HCT116 (cell line): ENCODE data around the gene SFTPA2. TPM values are rescaled to one million over a fixed set of nuclear protein-coding genes. Genes with fewer than 3 reads are reported as not detected.

Source experiments
- ATAC-seq: fragments of 200-7000 bp; cut with Tn5 transposase; 2 replicates; pipeline ENCODE4 v1.9.1; 2020; ENCODE audit warnings: mild to moderate bottlenecking, moderate library complexity
- BruUV-seq: library from RNA; stranded (reverse); fragments of 400-500 nt; replicated peaks from 2 replicates; lab custom pipeline; 2021; lab: Mats Ljungman, UMichigan
- CTCF ChIA-PET: fragments of 300-600 bp; sonication (Branson Sonifier 250); formaldehyde crosslinking; loops from one replicate; lab custom pipeline; 2021; ENCODE audit warnings: antibody characterized with exemption; lab: Charles Lee
- POLR2A ChIA-PET: fragments of 300-600, 350-600 bp; sonication (Branson Sonifier 250); formaldehyde crosslinking; loops from one replicate; lab custom pipeline; 2021; ENCODE audit warnings: antibody characterized with exemption; lab: Charles Lee
- RAD21 ChIA-PET, 2 experiments: fragments of 300-600 bp; sonication (Branson Sonifier 250); formaldehyde crosslinking; loops; one replicate each; lab custom pipeline; 2023; ENCODE audit warnings: low total read pairs in 2 of 2; ENCODE audit not compliant: uncharacterized antibody in 2 of 2, unreplicated experiment in 2 of 2, low non-redundant PET in 1 of 2; lab: Charles Lee
- DNase-seq: peaks from one replicate; pipeline ENCODE4 v3.0.0-alpha.2; 2010; ENCODE audit warnings: low read depth, low spot score
- H2AFZ ChIP-seq: fragments of 200-600 bp; shearing (Covaris generic), sonication (generic); 2 replicates; pipeline ENCODE4 v1.6.1; 2017; ENCODE audit warnings: low read depth, mixed run types, mixed read lengths, antibody characterized with exemption, low read length; ENCODE audit not compliant: poor library complexity, severe bottlenecking
- H3K27ac ChIP-seq: 2 replicates; pipeline ENCODE4 v1.5.1; 2012; ENCODE audit warnings: low read depth, low read length
- H3K27me3 ChIP-seq: fragments of 200-600 bp; sonication (generic); 2 replicates; pipeline ENCODE4 v1.6.1; 2016; ENCODE audit warnings: mixed run types, low read length, mixed read lengths; ENCODE audit not compliant: insufficient read depth
- H3K36me3 ChIP-seq, 2 experiments: fragments of 200-500 bp in 1 of 2; fragments of 200-600 bp in 1 of 2; sonication (Bioruptor generic) in 1 of 2; sonication (generic) in 1 of 2; 2 replicates each; pipeline versions ENCODE4 v1.5.1 to v1.6.1; 2014 to 2016; ENCODE audit warnings: low read length in 2 of 2, inconsistent platforms in 1 of 2, mixed read lengths in 1 of 2, mixed run types in 1 of 2; ENCODE audit not compliant: insufficient read depth in 2 of 2, control insufficient read depth in 1 of 2
- H3K4me1 ChIP-seq, 2 experiments: fragments of 200-600 bp in 1 of 2; sonication (generic) in 1 of 2; 2 replicates each; pipeline versions ENCODE4 v1.5.1 to v1.6.1; 2012 to 2017; ENCODE audit warnings: low read length in 2 of 2, inconsistent platforms in 1 of 2, mild to moderate bottlenecking in 1 of 2, mixed read lengths in 1 of 2, mixed run types in 1 of 2, moderate library complexity in 1 of 2; ENCODE audit not compliant: insufficient read depth in 2 of 2, control insufficient read depth in 1 of 2
- H3K4me2 ChIP-seq: fragments of 200-600 bp; sonication (generic); 2 replicates; pipeline ENCODE4 v1.6.1; 2017; ENCODE audit warnings: mixed run types, low read length, mixed read lengths
- H3K4me3 ChIP-seq, 2 experiments: fragments of 200-600 bp in 1 of 2; sonication (generic) in 1 of 2; replicated peaks in 1 of 2; 2 replicates each; pipeline ENCODE4 v1.5.1; 2011 to 2016; ENCODE audit warnings: low read length in 2 of 2, control low read depth in 1 of 2, low read depth in 1 of 2, mild to moderate bottlenecking in 1 of 2, mixed read lengths in 1 of 2, mixed run types in 1 of 2
- H3K79me2 ChIP-seq: fragments of 200-600 bp; sonication (generic); 2 replicates; pipeline ENCODE4 v1.6.1; 2017; ENCODE audit warnings: mild to moderate bottlenecking, mixed run types, low read length, moderate library complexity, mixed read lengths; ENCODE audit not compliant: insufficient read depth
- H3K9ac ChIP-seq: fragments of 200-600 bp; sonication (generic); 2 replicates; pipeline ENCODE4 v1.6.1; 2016; ENCODE audit warnings: low read length, mixed read lengths
- H3K9me2 ChIP-seq: fragments of 200-600 bp; sonication (generic), shearing (Covaris generic); 2 replicates; pipeline ENCODE4 v1.6.1; 2017; ENCODE audit warnings: mixed run types, mild to moderate bottlenecking, moderate library complexity; ENCODE audit not compliant: insufficient read depth
- H3K9me3 ChIP-seq, 2 experiments: fragments of 200-500 bp in 1 of 2; fragments of 200-600 bp in 1 of 2; sonication (Bioruptor generic) in 1 of 2; sonication (generic) in 1 of 2; 2 replicates each; pipeline ENCODE4 v1.6.1; 2014 to 2017; ENCODE audit warnings: low read length in 2 of 2, mixed read lengths in 2 of 2, inconsistent platforms in 1 of 2, low read depth in 1 of 2, mild to moderate bottlenecking in 1 of 2, mixed run types in 1 of 2, moderate library complexity in 1 of 2; ENCODE audit not compliant: control insufficient read depth in 1 of 2, insufficient read depth in 1 of 2
- H4K20me1 ChIP-seq: fragments of 200-600 bp; sonication (generic), shearing (Covaris generic); 2 replicates; pipeline ENCODE4 v1.6.1; 2017; ENCODE audit warnings: mixed run types, mild to moderate bottlenecking, moderate library complexity; ENCODE audit not compliant: insufficient read depth
- EGR1 ChIP-seq: IDR thresholded peaks from 2 replicates; pipeline ENCODE4 v1.6.1; 2012; ENCODE audit warnings: low read depth
- EZH2 ChIP-seq: fragments of 200-600 bp; sonication (generic); IDR thresholded peaks from 2 replicates; pipeline ENCODE4 v1.6.1; 2017; ENCODE audit warnings: antibody characterized with exemption, mixed run types
- EZH2phosphoT487 ChIP-seq: fragments of 200-600 bp; IDR thresholded peaks from 2 replicates; pipeline ENCODE4 v1.6.1; 2018; ENCODE audit warnings: antibody characterized with exemption, borderline replicate concordance
- JUND ChIP-seq: IDR thresholded peaks from 2 replicates; pipeline ENCODE4 v1.6.1; 2012
- POLR2AphosphoS5 ChIP-seq: IDR thresholded peaks from 2 replicates; pipeline ENCODE4 v1.6.1; 2011; ENCODE audit warnings: mild to moderate bottlenecking, low read depth, low read length, moderate library complexity
- RAD21 ChIP-seq: IDR thresholded peaks from 2 replicates; pipeline ENCODE4 v1.6.1; 2012; ENCODE audit warnings: low read depth, mild to moderate bottlenecking
- SRF ChIP-seq: IDR thresholded peaks from 2 replicates; pipeline ENCODE4 v1.6.1; 2012; ENCODE audit warnings: low read depth
- TCF7L2 ChIP-seq: IDR thresholded peaks from 2 replicates; pipeline ENCODE4 v1.7.0; 2011; ENCODE audit warnings: borderline replicate concordance, inconsistent platforms; ENCODE audit not compliant: insufficient read depth, insufficient read length; ENCODE audit errors: extremely low read depth
- ZNF274 ChIP-seq: fragments of 200-500 bp; sonication (Bioruptor generic); IDR thresholded peaks from 2 replicates; pipeline ENCODE4 v1.6.1; 2014; ENCODE audit warnings: mild to moderate bottlenecking, low read depth, low read length, inconsistent platforms
- intact Hi-C: fragments of 100-400 bp; cut with micrococcal nuclease; formaldehyde crosslinking; loops from 2 replicates; pipeline ENCODE4 v1.10.0; 2022
- total RNA-seq: library from RNA; stranded (reverse); gene quantifications from one replicate; pipeline ENCODE4 v1.2.1, GENCODE V29; 2021; ENCODE audit not compliant: unreplicated experiment
- TF ChIP-seq, protein P1 (sequence below), 3 experiments: fragments of 200-600 bp in 1 of 3; sonication (generic) in 1 of 3; IDR thresholded peaks in 2 of 3; conservative IDR thresholded peaks in 1 of 3; 2 replicates each; pipeline ENCODE4 v1.5.1; 2012 to 2017; ENCODE audit warnings: low read depth in 2 of 3, low read length in 2 of 3, antibody characterized with exemption in 1 of 3, borderline replicate concordance in 1 of 3, control low read depth in 1 of 3, mild to moderate bottlenecking in 1 of 3, mixed read lengths in 1 of 3, mixed run types in 1 of 3, moderate library complexity in 1 of 3; ENCODE audit not compliant: insufficient read depth in 1 of 3

SFTPA2 gene
- total RNA-seq, 1 experiment from 2014 or later, result 6.9 TPM

DNA sequence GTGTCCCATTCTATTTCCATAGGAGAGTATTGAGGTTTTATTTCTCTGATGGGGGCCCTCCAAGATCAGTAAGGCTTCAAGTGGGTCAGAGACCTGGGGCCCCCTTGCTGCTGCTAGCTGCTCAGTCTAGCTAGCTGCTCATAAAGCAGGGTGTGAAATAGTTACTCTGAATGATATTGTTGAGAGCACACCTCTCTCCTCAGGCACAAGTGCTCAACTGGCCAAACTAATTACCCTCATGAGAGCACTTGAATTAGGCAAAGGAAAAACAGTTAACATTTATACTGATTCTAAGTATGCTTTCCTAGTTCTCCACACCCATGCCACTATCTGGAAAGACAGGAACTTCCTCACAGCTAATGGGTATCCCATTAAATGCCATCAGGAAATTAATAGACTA, 45.1 kb upstream of the SFTPA2 start:
- Histone ChIP-seq H3K36me3 (no peaks in the 10 kb centered on the region), H3K4me3 (no peak overlapping the region), H3K9ac (no peak overlapping the region), H3K27ac (no peak overlapping the region), H3K9me2 (no peaks in the 10 kb centered on the region), H2AFZ (no peak overlapping the region), H3K4me1 (no peaks in the 10 kb centered on the region), H3K27me3 (no peaks in the 10 kb centered on the region), H4K20me1 (no peaks in the 10 kb centered on the region), H3K9me3 (no peaks in the 10 kb centered on the region), H3K4me2 (no peak overlapping the region), H3K79me2 (no peaks in the 10 kb centered on the region)
- ATAC-seq, result no peak
- DNase-seq, result no peak
- ChIA-PET POLR2A (no interaction called here), CTCF (no interaction called here), RAD21 (no interaction called here)
- TF ChIP-seq ZNF274 (no peak), JUND (no peak), EZH2 (no peak), POLR2AphosphoS5 (no peak), TCF7L2 (no peak), RAD21 (no peak), EZH2phosphoT487 (no peak), SRF (no peak), EGR1 (no peak)
- TF ChIP-seq, protein P1, sequence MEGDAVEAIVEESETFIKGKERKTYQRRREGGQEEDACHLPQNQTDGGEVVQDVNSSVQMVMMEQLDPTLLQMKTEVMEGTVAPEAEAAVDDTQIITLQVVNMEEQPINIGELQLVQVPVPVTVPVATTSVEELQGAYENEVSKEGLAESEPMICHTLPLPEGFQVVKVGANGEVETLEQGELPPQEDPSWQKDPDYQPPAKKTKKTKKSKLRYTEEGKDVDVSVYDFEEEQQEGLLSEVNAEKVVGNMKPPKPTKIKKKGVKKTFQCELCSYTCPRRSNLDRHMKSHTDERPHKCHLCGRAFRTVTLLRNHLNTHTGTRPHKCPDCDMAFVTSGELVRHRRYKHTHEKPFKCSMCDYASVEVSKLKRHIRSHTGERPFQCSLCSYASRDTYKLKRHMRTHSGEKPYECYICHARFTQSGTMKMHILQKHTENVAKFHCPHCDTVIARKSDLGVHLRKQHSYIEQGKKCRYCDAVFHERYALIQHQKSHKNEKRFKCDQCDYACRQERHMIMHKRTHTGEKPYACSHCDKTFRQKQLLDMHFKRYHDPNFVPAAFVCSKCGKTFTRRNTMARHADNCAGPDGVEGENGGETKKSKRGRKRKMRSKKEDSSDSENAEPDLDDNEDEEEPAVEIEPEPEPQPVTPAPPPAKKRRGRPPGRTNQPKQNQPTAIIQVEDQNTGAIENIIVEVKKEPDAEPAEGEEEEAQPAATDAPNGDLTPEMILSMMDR (IDR thresholded peaks at IDR 0.05 in 2 of 3, conservative IDR thresholded peaks at IDR 0.05 in 1 of 3; ENCODE audit: borderline replicate concordance in 1 of 3, insufficient read depth in 1 of 3, low read depth in 2 of 3, low read length in 2 of 3), result no peak
- no TSS peak for BruUV-seq
- intact Hi-C loops, result no loop called here
